ENCODE results near the gene FRS3. TPM values are rescaled to one million over a fixed set of nuclear protein-coding genes. Genes with fewer than 3 reads are reported as not detected.

The FRS3 gene
- total RNA-seq, 1 experiment from 2014 or later: 2.0 TPM

- H3K36me3 ChIP-seq: no peaks in the 10 kb centered on the region
- H3K9me3 ChIP-seq (replicated peaks): no peaks in the 10 kb centered on the region
- no peak overlapping the region for H3K4me3 ChIP-seq
- H3K4me1 ChIP-seq (replicated peaks): peaks cover 17% of the 10 kb centered on the region
- no peak overlapping the region for H3K27ac ChIP-seq
- H3K27me3 ChIP-seq (replicated peaks): no peaks in the 10 kb centered on the region
- DNase-seq (ENCODE audit: low read depth in 1 of 2, low spot score in 2 of 2): no peak
Measured at GRCh38 chr6:41730531-41731436, 48.9 kb downstream of the FRS3 start.

- H3K4me1 ChIP-seq (replicated peaks): peaks cover 14% of the 10 kb centered on the region
- no peak overlapping the region for H3K4me3 ChIP-seq
- no peaks in the 10 kb centered on the region for H3K27me3 ChIP-seq (replicated peaks)
- H3K27ac ChIP-seq: no peak overlapping the region
- no peaks in the 10 kb centered on the region for H3K36me3 ChIP-seq
- no peak for DNase-seq (ENCODE audit: low read depth in 1 of 2, low spot score in 2 of 2)
- H3K9me3 ChIP-seq (replicated peaks): no peaks in the 10 kb centered on the region
Measured at GRCh38 chr6:41729624-41730023, 50.1 kb downstream of the FRS3 start.

- Histone ChIP-seq H3K9me3 (replicated peaks) (no peaks in the 10 kb centered on the region), H3K27me3 (replicated peaks) (no peaks in the 10 kb centered on the region), H3K4me3 (no peak overlapping the region), H3K36me3 (no peaks in the 10 kb centered on the region), H3K4me1 (replicated peaks) (peaks cover 15% of the 10 kb centered on the region), H3K27ac (no peak overlapping the region)
- DNase-seq (ENCODE audit: low read depth in 1 of 2, low spot score in 2 of 2): no peak
Measured at GRCh38 chr6:41728954-41729353, 50.7 kb downstream of the FRS3 start.

- no peak for DNase-seq (ENCODE audit: low read depth in 1 of 2, low spot score in 2 of 2)
- Histone ChIP-seq H3K4me3 (no peak overlapping the region), H3K4me1 (replicated peaks) (peaks cover 15% of the 10 kb centered on the region), H3K27me3 (replicated peaks) (no peaks in the 10 kb centered on the region), H3K27ac (no peak overlapping the region), H3K36me3 (no peaks in the 10 kb centered on the region), H3K9me3 (replicated peaks) (no peaks in the 10 kb centered on the region)
Measured at GRCh38 chr6:41728073-41728936, 51.4 kb downstream of the FRS3 start.

GRCh38 chr6:41727705-41728072, 52.0 kb downstream of the FRS3 start:
- Histone ChIP-seq H3K27me3 (replicated peaks) (no peaks in the 10 kb centered on the region), H3K27ac (no peak overlapping the region), H3K4me1 (replicated peaks) (peaks cover 13% of the 10 kb centered on the region), H3K4me3 (no peak overlapping the region), H3K36me3 (no peaks in the 10 kb centered on the region), H3K9me3 (replicated peaks) (no peaks in the 10 kb centered on the region)
- no peak for DNase-seq (ENCODE audit: low read depth in 1 of 2, low spot score in 2 of 2)

GRCh38 chr6:41726876-41727275, 52.8 kb downstream of the FRS3 start:
- no peaks in the 10 kb centered on the region for H3K27me3 ChIP-seq (replicated peaks)
- no peak for DNase-seq (ENCODE audit: low read depth in 1 of 2, low spot score in 2 of 2)
- H3K9me3 ChIP-seq (replicated peaks): no peaks in the 10 kb centered on the region
- peaks cover 12% of the 10 kb centered on the region for H3K4me1 ChIP-seq (replicated peaks)
- H3K36me3 ChIP-seq: no peaks in the 10 kb centered on the region
- no peak overlapping the region for H3K4me3 ChIP-seq
- H3K27ac ChIP-seq: no peak overlapping the region

GRCh38 chr6:41724586-41725501, 54.9 kb downstream of the FRS3 start:
- no peaks in the 10 kb centered on the region for H3K27me3 ChIP-seq (replicated peaks)
- no peaks in the 10 kb centered on the region for H3K36me3 ChIP-seq
- DNase-seq (ENCODE audit: low read depth in 1 of 2, low spot score in 2 of 2): no peak
- no peak overlapping the region for H3K27ac ChIP-seq
- no peak overlapping the region for H3K4me3 ChIP-seq
- H3K4me1 ChIP-seq (replicated peaks): peaks cover 12% of the 10 kb centered on the region
- no peaks in the 10 kb centered on the region for H3K9me3 ChIP-seq (replicated peaks)

- Histone ChIP-seq H3K27ac (no peak overlapping the region), H3K4me3 (no peak overlapping the region), H3K27me3 (replicated peaks) (no peaks in the 10 kb centered on the region)
Measured at GRCh38 chr6:41724228-41724580, 55.5 kb downstream of the FRS3 start.

GRCh38 chr6:41723530-41724227, 56.0 kb downstream of the FRS3 start:
- Histone ChIP-seq H3K36me3 (no peaks in the 10 kb centered on the region), H3K4me1 (replicated peaks) (peaks cover 12% of the 10 kb centered on the region), H3K27me3 (replicated peaks) (no peaks in the 10 kb centered on the region), H3K4me3 (no peak overlapping the region), H3K27ac (no peak overlapping the region), H3K9me3 (replicated peaks) (no peaks in the 10 kb centered on the region)
- DNase-seq (ENCODE audit: low read depth in 1 of 2, low spot score in 2 of 2): peak; percentile 32 to 75

More at GRCh38 chr6:41724228-41724580, 55.5 kb downstream of the FRS3 start:
- H3K36me3 ChIP-seq: no peaks in the 10 kb centered on the region
- no peaks in the 10 kb centered on the region for H3K9me3 ChIP-seq (replicated peaks)
- H3K4me1 ChIP-seq (replicated peaks): peaks cover 12% of the 10 kb centered on the region
- no peak for DNase-seq (ENCODE audit: low read depth in 1 of 2, low spot score in 2 of 2)

GRCh38 chr6:41722969-41723529, 56.7 kb downstream of the FRS3 start:
- Histone ChIP-seq H3K27me3 (replicated peaks) (no peaks in the 10 kb centered on the region), H3K36me3 (no peaks in the 10 kb centered on the region), H3K4me1 (replicated peaks) (peaks cover 12% of the 10 kb centered on the region), H3K4me3 (no peak overlapping the region), H3K27ac (no peak overlapping the region), H3K9me3 (replicated peaks) (no peaks in the 10 kb centered on the region)
- DNase-seq (ENCODE audit: low read depth in 1 of 2, low spot score in 2 of 2): no peak

- Histone ChIP-seq H3K9me3 (replicated peaks) (no peaks in the 10 kb centered on the region), H3K36me3 (no peaks in the 10 kb centered on the region)
- DNase-seq (ENCODE audit: low read depth in 1 of 2, low spot score in 2 of 2): no peak
Measured at GRCh38 chr6:41721414-41721813, 58.3 kb downstream of the FRS3 start.

GRCh38 chr6:41720783-41721182, 58.9 kb downstream of the FRS3 start:
- Histone ChIP-seq H3K27me3 (replicated peaks) (no peaks in the 10 kb centered on the region), H3K9me3 (replicated peaks) (no peaks in the 10 kb centered on the region), H3K4me1 (replicated peaks) (peaks cover 12% of the 10 kb centered on the region), H3K27ac (no peak overlapping the region), H3K4me3 (no peak overlapping the region), H3K36me3 (no peaks in the 10 kb centered on the region)
- DNase-seq (ENCODE audit: low read depth in 1 of 2, low spot score in 2 of 2): no peak

More at GRCh38 chr6:41721414-41721813, 58.3 kb downstream of the FRS3 start:
- Histone ChIP-seq H3K27me3 (replicated peaks) (no peaks in the 10 kb centered on the region), H3K4me3 (no peak overlapping the region), H3K27ac (no peak overlapping the region), H3K4me1 (replicated peaks) (peaks cover 12% of the 10 kb centered on the region)

GRCh38 chr6:41720262-41720620, 59.5 kb downstream of the FRS3 start:
- no peak for DNase-seq (ENCODE audit: low read depth in 1 of 2, low spot score in 2 of 2)
- Histone ChIP-seq H3K27ac (no peak overlapping the region), H3K4me3 (no peak overlapping the region), H3K9me3 (replicated peaks) (no peaks in the 10 kb centered on the region), H3K27me3 (replicated peaks) (no peaks in the 10 kb centered on the region), H3K36me3 (no peaks in the 10 kb centered on the region), H3K4me1 (replicated peaks) (peaks cover 12% of the 10 kb centered on the region)

Measured in SJSA1 (cell line).